ENCODE measurements around the gene PM20D2.

DNA sequence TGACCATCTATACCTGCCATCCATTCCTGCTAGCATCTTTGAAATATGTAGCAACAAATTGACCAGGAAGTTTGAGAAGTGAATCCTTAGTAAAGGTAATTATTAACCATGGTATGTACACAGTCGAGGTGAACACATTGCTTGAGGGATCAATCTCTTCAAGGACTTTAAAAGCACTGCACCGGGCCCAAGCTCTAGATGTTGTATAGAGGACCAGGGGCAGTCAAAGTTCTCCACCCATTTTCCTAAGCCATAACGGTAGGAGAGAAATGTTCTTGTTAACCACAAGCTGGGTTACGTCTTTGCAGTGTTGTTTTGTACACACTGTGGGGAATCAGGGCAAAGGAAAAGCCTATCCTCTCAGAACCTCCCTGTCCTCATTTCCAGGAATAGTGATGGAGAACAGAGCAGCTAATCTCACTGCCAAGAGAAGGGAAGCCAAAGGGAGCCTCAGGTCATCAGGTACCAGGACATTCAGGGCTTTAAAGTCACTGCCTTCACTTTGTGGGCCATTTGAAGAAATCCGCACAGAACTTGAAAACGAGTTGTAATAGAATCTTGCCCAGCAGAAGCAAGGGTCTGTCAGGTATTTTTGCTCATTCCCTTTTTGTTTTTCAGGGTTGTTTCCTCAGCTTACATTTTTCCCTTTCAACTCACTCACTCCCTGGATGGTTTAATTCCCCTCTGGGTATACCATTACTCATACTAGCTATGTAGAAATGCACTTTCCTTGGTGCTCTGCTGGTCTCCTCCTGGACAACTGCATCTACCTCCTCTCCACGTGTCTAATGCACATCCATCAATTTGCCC lies 5.3 kb upstream of the PM20D2 start:
- TF ChIP-seq, protein P1, sequence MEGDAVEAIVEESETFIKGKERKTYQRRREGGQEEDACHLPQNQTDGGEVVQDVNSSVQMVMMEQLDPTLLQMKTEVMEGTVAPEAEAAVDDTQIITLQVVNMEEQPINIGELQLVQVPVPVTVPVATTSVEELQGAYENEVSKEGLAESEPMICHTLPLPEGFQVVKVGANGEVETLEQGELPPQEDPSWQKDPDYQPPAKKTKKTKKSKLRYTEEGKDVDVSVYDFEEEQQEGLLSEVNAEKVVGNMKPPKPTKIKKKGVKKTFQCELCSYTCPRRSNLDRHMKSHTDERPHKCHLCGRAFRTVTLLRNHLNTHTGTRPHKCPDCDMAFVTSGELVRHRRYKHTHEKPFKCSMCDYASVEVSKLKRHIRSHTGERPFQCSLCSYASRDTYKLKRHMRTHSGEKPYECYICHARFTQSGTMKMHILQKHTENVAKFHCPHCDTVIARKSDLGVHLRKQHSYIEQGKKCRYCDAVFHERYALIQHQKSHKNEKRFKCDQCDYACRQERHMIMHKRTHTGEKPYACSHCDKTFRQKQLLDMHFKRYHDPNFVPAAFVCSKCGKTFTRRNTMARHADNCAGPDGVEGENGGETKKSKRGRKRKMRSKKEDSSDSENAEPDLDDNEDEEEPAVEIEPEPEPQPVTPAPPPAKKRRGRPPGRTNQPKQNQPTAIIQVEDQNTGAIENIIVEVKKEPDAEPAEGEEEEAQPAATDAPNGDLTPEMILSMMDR (IDR thresholded peaks at IDR 0.05; ENCODE audit: low read depth, low read length) = no peak
- TF ChIP-seq POLR2A (IDR thresholded peaks at IDR 0.05; ENCODE audit: extremely low read depth, insufficient read length) = no peak
- TF ChIP-seq, protein P2, sequence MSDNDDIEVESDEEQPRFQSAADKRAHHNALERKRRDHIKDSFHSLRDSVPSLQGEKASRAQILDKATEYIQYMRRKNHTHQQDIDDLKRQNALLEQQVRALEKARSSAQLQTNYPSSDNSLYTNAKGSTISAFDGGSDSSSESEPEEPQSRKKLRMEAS (IDR thresholded peaks at IDR 0.05; ENCODE audit: low read depth, low read length) = no peak
